A673 (cell line): ENCODE data around the gene KLF7. TPM values are rescaled to one million over a fixed set of nuclear protein-coding genes. Genes with fewer than 3 reads are reported as not detected.
A peak's percentile ranks its signal among the peaks of the same experiment; 100 is the strongest.

Experiments used
- BruUV-seq: library from RNA; stranded (reverse); fragments of 400-500 nt; replicated peaks from 2 replicates; lab custom pipeline; 2021; lab: Mats Ljungman, UMichigan
- CTCF ChIA-PET: fragments of 300-600 bp; sonication (Branson Sonifier 250); formaldehyde crosslinking; loops from one replicate; lab custom pipeline; 2022; ENCODE audit warnings: antibody characterized with exemption; lab: Charles Lee
- POLR2A ChIA-PET: fragments of 300-600 bp; sonication (Branson Sonifier 250); formaldehyde crosslinking; loops from one replicate; lab custom pipeline; 2022; ENCODE audit warnings: antibody characterized with exemption; ENCODE audit not compliant: low non-redundant PET; lab: Charles Lee
- DNase-seq: peaks from one replicate; pipeline ENCODE4 v3.0.0-alpha.2; 2015; ENCODE audit warnings: low spot score
- H3K27ac ChIP-seq: fragments of 200-600 bp; sonication (generic); 2 replicates; pipeline ENCODE4 v1.5.1; 2016; ENCODE audit warnings: mixed run types, low read depth, mild to moderate bottlenecking, mixed read lengths, antibody characterized with exemption, low read length; ENCODE audit not compliant: poor library complexity, severe bottlenecking
- H3K27me3 ChIP-seq: fragments of 200-600 bp; sonication (generic); replicated peaks from 2 replicates; pipeline ENCODE4 v1.6.1; 2017; ENCODE audit warnings: mixed run types, low read depth, mild to moderate bottlenecking, mixed read lengths, antibody characterized with exemption, low read length; ENCODE audit not compliant: insufficient read depth, poor library complexity
- H3K36me3 ChIP-seq: fragments of 200-600 bp; sonication (generic); 2 replicates; pipeline ENCODE4 v1.6.1; 2016; ENCODE audit warnings: mixed run types, mild to moderate bottlenecking, mixed read lengths, antibody characterized with exemption, low read length; ENCODE audit not compliant: insufficient read depth, poor library complexity, severe bottlenecking
- H3K4me1 ChIP-seq: fragments of 200-600 bp; sonication (generic); 2 replicates; pipeline ENCODE4 v1.6.1; 2017; ENCODE audit warnings: mixed run types, mild to moderate bottlenecking, mixed read lengths, antibody characterized with exemption, low read length; ENCODE audit not compliant: insufficient read depth, poor library complexity, severe bottlenecking
- H3K4me3 ChIP-seq: fragments of 200-600 bp; sonication (generic); 2 replicates; pipeline ENCODE4 v1.5.1; 2016; ENCODE audit warnings: low read depth, mixed run types, mild to moderate bottlenecking, mixed read lengths, low read length; ENCODE audit not compliant: poor library complexity, severe bottlenecking
- H3K9me3 ChIP-seq: fragments of 200-600 bp; sonication (generic); 2 replicates; pipeline ENCODE4 v1.6.1; 2016; ENCODE audit warnings: mixed run types, low read depth, mild to moderate bottlenecking, mixed read lengths, antibody characterized with exemption, low read length; ENCODE audit not compliant: poor library complexity, severe bottlenecking
- EZH2 ChIP-seq: fragments of 200-600 bp; sonication (generic); IDR thresholded peaks from 2 replicates; pipeline ENCODE4 v1.6.1; 2017; ENCODE audit warnings: borderline replicate concordance, low read depth, mild to moderate bottlenecking, mixed read lengths, antibody characterized with exemption, low read length; ENCODE audit not compliant: poor library complexity, severe bottlenecking
- intact Hi-C: fragments of 100-400 bp; cut with micrococcal nuclease; formaldehyde crosslinking; loops from one replicate; pipeline ENCODE4 v1.10.0; 2022; ENCODE audit not compliant: unreplicated experiment
- total RNA-seq: library from RNA; stranded (reverse); gene quantifications from 2 replicates; pipeline ENCODE4 v1.2.3, GENCODE V29; 2021
- TF ChIP-seq, protein P1 (sequence below): fragments of 300-800, 200-600 bp; sonication (generic); conservative IDR thresholded peaks from 2 replicates; pipeline ENCODE4 v1.5.1; 2017; ENCODE audit warnings: low read depth, mild to moderate bottlenecking, antibody characterized with exemption, low read length, moderate library complexity, mixed read lengths

The KLF7 gene
- total RNA-seq, 1 experiment from 2014 or later, result 16.4 TPM

DNA sequence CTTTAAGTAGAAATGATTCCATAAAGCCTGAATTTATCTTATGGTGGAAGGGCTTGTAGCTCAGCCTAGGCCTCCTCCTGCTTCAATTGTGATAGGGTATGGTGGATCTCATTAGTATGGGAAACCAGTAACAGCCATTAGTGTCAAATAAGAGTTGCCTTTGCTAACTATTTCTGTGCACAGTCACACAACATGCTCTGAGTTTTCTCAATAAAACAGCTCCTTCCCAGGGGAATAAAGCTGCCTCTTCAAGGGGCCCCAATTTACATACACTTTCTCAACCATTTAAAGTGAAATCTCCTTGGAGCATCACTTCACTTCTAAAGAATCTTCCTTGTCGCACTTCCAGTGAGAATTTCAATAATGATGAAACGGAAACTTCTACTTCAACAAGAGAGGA, 53.4 kb downstream of the KLF7 start:
- H3K4me1 ChIP-seq, result peaks cover 5% of the 10 kb centered on the region
- BruUV-seq, result no TSS peak
- peak; percentile 57 for DNase-seq

DNA sequence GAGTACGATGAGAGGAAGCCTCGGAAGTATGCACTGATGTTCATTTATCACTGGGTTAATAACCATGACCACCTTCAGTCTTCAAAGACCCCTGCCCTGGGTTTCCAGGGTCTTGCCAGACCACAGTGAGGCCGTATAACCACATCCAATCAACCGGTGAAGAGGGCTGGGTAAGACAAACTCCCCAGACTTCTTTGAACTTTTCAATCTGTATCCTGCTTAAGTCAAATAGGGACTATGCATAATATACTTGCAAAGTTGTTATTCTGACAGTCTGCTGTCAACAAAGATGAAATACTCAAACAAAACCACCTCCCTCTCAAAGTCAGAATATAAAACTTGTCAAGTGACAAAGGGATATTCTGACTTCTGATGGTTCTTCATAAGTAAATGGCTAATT, 54.0 kb downstream of the KLF7 start:
- peaks cover 5% of the 10 kb centered on the region for H3K4me1 ChIP-seq
- H3K9me3 ChIP-seq, result no peaks in the 10 kb centered on the region
- intact Hi-C loops, result no loop called here
- TF ChIP-seq, protein P1, sequence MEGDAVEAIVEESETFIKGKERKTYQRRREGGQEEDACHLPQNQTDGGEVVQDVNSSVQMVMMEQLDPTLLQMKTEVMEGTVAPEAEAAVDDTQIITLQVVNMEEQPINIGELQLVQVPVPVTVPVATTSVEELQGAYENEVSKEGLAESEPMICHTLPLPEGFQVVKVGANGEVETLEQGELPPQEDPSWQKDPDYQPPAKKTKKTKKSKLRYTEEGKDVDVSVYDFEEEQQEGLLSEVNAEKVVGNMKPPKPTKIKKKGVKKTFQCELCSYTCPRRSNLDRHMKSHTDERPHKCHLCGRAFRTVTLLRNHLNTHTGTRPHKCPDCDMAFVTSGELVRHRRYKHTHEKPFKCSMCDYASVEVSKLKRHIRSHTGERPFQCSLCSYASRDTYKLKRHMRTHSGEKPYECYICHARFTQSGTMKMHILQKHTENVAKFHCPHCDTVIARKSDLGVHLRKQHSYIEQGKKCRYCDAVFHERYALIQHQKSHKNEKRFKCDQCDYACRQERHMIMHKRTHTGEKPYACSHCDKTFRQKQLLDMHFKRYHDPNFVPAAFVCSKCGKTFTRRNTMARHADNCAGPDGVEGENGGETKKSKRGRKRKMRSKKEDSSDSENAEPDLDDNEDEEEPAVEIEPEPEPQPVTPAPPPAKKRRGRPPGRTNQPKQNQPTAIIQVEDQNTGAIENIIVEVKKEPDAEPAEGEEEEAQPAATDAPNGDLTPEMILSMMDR, result no peak
- no peak for TF ChIP-seq EZH2
- CTCF ChIA-PET, result no interaction called here
- H3K36me3 ChIP-seq, result no peaks in the 10 kb centered on the region
- no peak for DNase-seq
- no peak overlapping the region for H3K27ac ChIP-seq
- BruUV-seq, result no TSS peak
- POLR2A ChIA-PET, result no interaction called here
- H3K27me3 ChIP-seq, result no peaks in the 10 kb centered on the region
- no peak overlapping the region for H3K4me3 ChIP-seq

More for the DNA sequence above, 53.4 kb downstream of the KLF7 start:
- Histone ChIP-seq H3K27me3 (no peaks in the 10 kb centered on the region), H3K36me3 (no peaks in the 10 kb centered on the region), H3K4me3 (no peak overlapping the region), H3K27ac (no peak overlapping the region), H3K9me3 (no peaks in the 10 kb centered on the region)
- TF ChIP-seq, protein P1, result no peak
- no peak for TF ChIP-seq EZH2
- intact Hi-C loops, result no loop called here
- ChIA-PET POLR2A (no interaction called here), CTCF (no interaction called here)

DNA sequence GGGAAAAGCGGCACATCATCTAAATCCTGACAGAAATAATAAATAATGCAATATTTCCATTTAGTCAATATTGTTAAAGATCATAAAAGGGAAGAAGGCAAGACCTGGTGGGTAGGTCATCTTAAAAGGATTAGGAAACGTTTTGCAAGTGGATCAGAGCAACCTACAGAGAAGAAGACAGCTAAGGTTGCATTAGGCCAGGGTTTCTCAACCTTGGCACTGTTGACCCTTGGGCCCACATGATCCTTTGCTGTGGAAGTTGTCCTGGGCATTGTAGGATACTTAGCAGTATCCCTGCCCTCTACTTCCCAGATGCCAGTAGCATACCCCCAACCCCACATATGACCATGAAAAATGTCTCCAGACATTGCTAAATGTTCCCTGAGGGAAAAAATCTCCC, 55.0 kb downstream of the KLF7 start:
- no peak overlapping the region for H3K27ac ChIP-seq
- H3K9me3 ChIP-seq, result no peaks in the 10 kb centered on the region
- ChIA-PET POLR2A (no interaction called here), CTCF (no interaction called here)
- TF ChIP-seq EZH2, result no peak
- TF ChIP-seq, protein P1, result no peak
- H3K27me3 ChIP-seq, result no peaks in the 10 kb centered on the region
- no peak overlapping the region for H3K4me3 ChIP-seq
- no peaks in the 10 kb centered on the region for H3K36me3 ChIP-seq
- intact Hi-C loops, result no loop called here
- peaks cover 5% of the 10 kb centered on the region for H3K4me1 ChIP-seq
- DNase-seq, result no peak
- BruUV-seq, result no TSS peak
